HepG2 (cell line): Measurements from ENCODE around the gene MRPL2. TPM values are rescaled to one million over a fixed set of nuclear protein-coding genes. Genes with fewer than 3 reads are reported as not detected.

Experiments used
- AGO1 ChIP-seq: fragments of 200-400 bp; formaldehyde crosslinking; IDR thresholded peaks from 2 replicates; pipeline ENCODE4 v1.6.1; 2017; ENCODE audit warnings: mild to moderate bottlenecking, low read depth, low read length, moderate library complexity; ENCODE audit not compliant: poor library complexity, severe bottlenecking
- AHDC1 ChIP-seq: sonication (generic); formaldehyde crosslinking; IDR thresholded peaks from 2 replicates; pipeline ENCODE4 v1.5.1; 2020; ENCODE audit warnings: mild to moderate bottlenecking, missing genetic modification reagents, borderline replicate concordance
- E2F5 ChIP-seq: sonication (generic); formaldehyde crosslinking; conservative IDR thresholded peaks from 2 replicates; pipeline ENCODE4 v1.4.0; 2020; ENCODE audit warnings: missing genetic modification reagents
- FOXC1 ChIP-seq: sonication (generic); formaldehyde crosslinking; IDR thresholded peaks from 2 replicates; pipeline ENCODE4 v1.8.0; 2022; ENCODE audit warnings: mild to moderate bottlenecking, missing genetic modification reagents, borderline replicate concordance
- KAT7 ChIP-seq: IDR thresholded peaks from 2 replicates; pipeline ENCODE4 v1.6.1; 2018; ENCODE audit warnings: borderline replicate concordance, missing compliant biosample characterization
- KDM5A ChIP-seq: fragments of 200-600 bp; sonication (generic); IDR thresholded peaks from 2 replicates; pipeline ENCODE4 v1.7.0; 2018; ENCODE audit warnings: antibody characterized with exemption, mild to moderate bottlenecking, low read length, borderline replicate concordance
- KLF15 ChIP-seq: sonication (generic); formaldehyde crosslinking; IDR thresholded peaks from 2 replicates; pipeline ENCODE4 v1.8.1; 2023; ENCODE audit warnings: borderline replicate concordance, mild to moderate bottlenecking, inconsistent platforms, missing genetic modification reagents, mixed read lengths
- MLLT10 ChIP-seq: sonication (generic); formaldehyde crosslinking; IDR thresholded peaks from 2 replicates; pipeline ENCODE4 v1.4.0; 2020; ENCODE audit warnings: missing genetic modification reagents
- NFKB2 ChIP-seq: sonication (generic); formaldehyde crosslinking; IDR thresholded peaks from 2 replicates; pipeline ENCODE4 v1.4.0; 2020; ENCODE audit warnings: missing genetic modification reagents, borderline replicate concordance
- PAX8 ChIP-seq: sonication (generic); formaldehyde crosslinking; IDR thresholded peaks from 2 replicates; pipeline ENCODE4 v1.8.0; 2022; ENCODE audit warnings: mild to moderate bottlenecking, missing genetic modification reagents, borderline replicate concordance
- PCBP1 ChIP-seq: fragments of 200-400 bp; formaldehyde crosslinking; IDR thresholded peaks from 2 replicates; pipeline ENCODE4 v1.6.1; 2017; ENCODE audit warnings: mild to moderate bottlenecking, low read depth, low read length, borderline replicate concordance
- RXRA ChIP-seq: sonication (generic); formaldehyde crosslinking; IDR thresholded peaks from 2 replicates; pipeline ENCODE4 v1.5.1; 2020; ENCODE audit warnings: missing genetic modification reagents
- SP2 ChIP-seq: sonication (generic); formaldehyde crosslinking; IDR thresholded peaks from 2 replicates; pipeline ENCODE4 v1.5.1; 2020; ENCODE audit warnings: mild to moderate bottlenecking, missing genetic modification reagents
- SRSF1 ChIP-seq: fragments of 200-400 bp; formaldehyde crosslinking; optimal IDR thresholded peaks from 2 replicates; pipeline ENCODE3; 2017; ENCODE audit warnings: mild to moderate bottlenecking, low read depth, low read length, moderate library complexity
- ZFP36L1 ChIP-seq: sonication (generic); formaldehyde crosslinking; IDR thresholded peaks from 2 replicates; pipeline ENCODE4 v1.8.0; 2022; ENCODE audit warnings: mild to moderate bottlenecking, missing genetic modification reagents, moderate library complexity
- ZNF124 ChIP-seq: sonication (generic); formaldehyde crosslinking; IDR thresholded peaks from 2 replicates; pipeline ENCODE4 v1.4.0; 2020; ENCODE audit warnings: missing genetic modification reagents
- ZNF207 ChIP-seq: fragments of 450-650 bp; IDR thresholded peaks from 2 replicates; pipeline ENCODE4 v1.6.1; 2016; ENCODE audit warnings: antibody characterized with exemption, borderline replicate concordance
- ZNF510 ChIP-seq: sonication (generic); formaldehyde crosslinking; IDR thresholded peaks from 2 replicates; pipeline ENCODE4 v1.4.0; 2020; ENCODE audit warnings: low read depth, mild to moderate bottlenecking, missing genetic modification reagents
- ZNF547 ChIP-seq: sonication (generic); formaldehyde crosslinking; IDR thresholded peaks from 2 replicates; pipeline ENCODE4 v1.5.1; 2020; ENCODE audit warnings: mild to moderate bottlenecking, missing genetic modification reagents
- ZNF580 ChIP-seq: IDR thresholded peaks from 2 replicates; pipeline ENCODE4 v1.6.1; 2016; ENCODE audit warnings: low read depth, borderline replicate concordance
- ZNF605 ChIP-seq: sonication (generic); formaldehyde crosslinking; IDR thresholded peaks from 2 replicates; pipeline ENCODE4 v1.8.0; 2022; ENCODE audit warnings: mild to moderate bottlenecking, missing genetic modification reagents
- polyA plus RNA-seq, 8 experiments: library from polyadenylated mRNA; depleted of rRNA in 3 of 8; stranded (reverse) in 7 of 8; unstranded in 1 of 8; fragments of >200 nt; fragmentation: Illumina TruSeq in 4 of 8; extraction: Trizol in 4 of 8; gene quantifications; 2 replicates each; pipeline versions ENCODE4 v1.2.1 to v1.2.3, GENCODE V29; 2011 to 2016; ENCODE audit warnings: low read depth in 4 of 8, missing spikeins in 1 of 8, mixed read lengths in 1 of 8; ENCODE audit not compliant: insufficient read depth in 1 of 8
- total RNA-seq, 5 experiments: library from RNA; depleted of rRNA; stranded (reverse); fragments of >200 nt; fragmentation: Illumina TruSeq; extraction: Trizol; gene quantifications; 2 replicates each; pipeline ENCODE4 v1.2.3, GENCODE V29; 2016; ENCODE audit warnings: low read depth in 1 of 5

Gene MRPL2
- total and polyA plus RNA-seq, 2 of the 13 experiments (the other 11 are each of a cell fraction or from before 2014, with no cell fraction given) = 56.8 to 65.6 TPM

GRCh38 chr6:43076464-43077332, 17.5 kb upstream of the MRPL2 start (continued):
- peak; percentile 55; the same call in 1 of the 2 replicates for TF ChIP-seq AHDC1 (CRISPR knock-in tag)
- peak; percentile 77 for TF ChIP-seq AGO1
- TF ChIP-seq ZNF207 = no peak
- TF ChIP-seq ZNF580 = no peak; the same call in 1 of the 2 replicates
- 0 out of 2 replicates have a peak, but pooled peaks have one; percentile 25 for TF ChIP-seq PCBP1
- TF ChIP-seq RXRA (CRISPR knock-in tag) = peak; percentile 43; the same call in 1 of the 2 replicates
- no peak for TF ChIP-seq SP2 (CRISPR knock-in tag)
- TF ChIP-seq E2F5 (CRISPR knock-in tag) = 0 out of 2 replicates have a peak, but pooled peaks have one; percentile 10
- TF ChIP-seq MLLT10 (CRISPR knock-in tag) = no peak
- TF ChIP-seq ZNF547 (CRISPR knock-in tag) = peak; percentile 64; the same call in 1 of the 2 replicates
- TF ChIP-seq SRSF1 = peak; percentile 49
- peak; percentile 77; the same call in 1 of the 2 replicates for TF ChIP-seq KAT7
- 0 out of 2 replicates have a peak, but pooled peaks have one; percentile 8 for TF ChIP-seq NFKB2
- peak; percentile 35; the same call in 1 of the 2 replicates for TF ChIP-seq ZNF605
- 0 out of 2 replicates have a peak, but pooled peaks have one; percentile 14 for TF ChIP-seq ZNF124
- TF ChIP-seq KLF15 (CRISPR knock-in tag) = 0 out of 2 replicates have a peak, but pooled peaks have one; percentile 22
- no peak for TF ChIP-seq FOXC1 (CRISPR knock-in tag)
- peak; percentile 58; the same call in 1 of the 2 replicates for TF ChIP-seq ZNF510
- TF ChIP-seq KDM5A = peak; percentile 55; the same call in 1 of the 2 replicates
- 0 out of 2 replicates have a peak, but pooled peaks have one; percentile 39 for TF ChIP-seq PAX8
- TF ChIP-seq ZFP36L1 (CRISPR knock-in tag) = no peak
